DMS 273 (cell line): ENCODE results near the gene BLID.

Experiments
- DNase-seq: peaks from one replicate; lab custom pipeline; 2025; ENCODE audit not compliant: unreplicated experiment; lab: John Stamatoyannopoulos, UW

Gene BLID

DNA sequence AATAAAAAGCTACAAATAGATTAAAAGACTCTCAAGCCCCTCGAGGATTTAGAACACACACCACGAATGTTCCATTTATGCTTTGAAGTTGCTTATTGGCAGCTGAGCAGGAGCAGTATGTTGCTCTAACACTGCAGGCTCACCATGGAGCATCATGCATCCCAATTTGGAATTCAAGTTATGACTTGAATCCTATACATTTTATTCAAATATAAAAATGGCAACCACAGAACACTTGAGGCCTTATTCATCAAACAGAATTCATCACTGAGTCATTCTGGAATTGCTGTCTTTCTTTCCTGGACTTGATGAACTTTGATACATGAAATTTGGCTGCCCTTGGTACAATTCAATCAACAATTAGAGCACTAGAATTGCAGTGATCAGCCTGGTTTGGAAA lies 24.5 kb upstream of the BLID start:
- DNase-seq, result no peak

DNA sequence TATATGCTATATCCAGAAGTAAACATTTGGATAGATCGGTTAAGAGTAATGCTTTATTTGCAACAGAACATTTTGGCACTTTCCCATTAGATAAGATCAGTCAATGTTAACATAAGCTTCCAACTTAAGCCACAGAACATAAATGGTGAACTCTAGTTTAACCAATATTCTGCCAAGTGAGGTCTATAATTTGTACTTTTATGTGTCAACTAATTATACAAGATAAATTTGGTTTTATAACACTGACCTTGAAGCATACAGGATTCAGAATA lies 23.5 kb upstream of the BLID start:
- no peak for DNase-seq

DNA sequence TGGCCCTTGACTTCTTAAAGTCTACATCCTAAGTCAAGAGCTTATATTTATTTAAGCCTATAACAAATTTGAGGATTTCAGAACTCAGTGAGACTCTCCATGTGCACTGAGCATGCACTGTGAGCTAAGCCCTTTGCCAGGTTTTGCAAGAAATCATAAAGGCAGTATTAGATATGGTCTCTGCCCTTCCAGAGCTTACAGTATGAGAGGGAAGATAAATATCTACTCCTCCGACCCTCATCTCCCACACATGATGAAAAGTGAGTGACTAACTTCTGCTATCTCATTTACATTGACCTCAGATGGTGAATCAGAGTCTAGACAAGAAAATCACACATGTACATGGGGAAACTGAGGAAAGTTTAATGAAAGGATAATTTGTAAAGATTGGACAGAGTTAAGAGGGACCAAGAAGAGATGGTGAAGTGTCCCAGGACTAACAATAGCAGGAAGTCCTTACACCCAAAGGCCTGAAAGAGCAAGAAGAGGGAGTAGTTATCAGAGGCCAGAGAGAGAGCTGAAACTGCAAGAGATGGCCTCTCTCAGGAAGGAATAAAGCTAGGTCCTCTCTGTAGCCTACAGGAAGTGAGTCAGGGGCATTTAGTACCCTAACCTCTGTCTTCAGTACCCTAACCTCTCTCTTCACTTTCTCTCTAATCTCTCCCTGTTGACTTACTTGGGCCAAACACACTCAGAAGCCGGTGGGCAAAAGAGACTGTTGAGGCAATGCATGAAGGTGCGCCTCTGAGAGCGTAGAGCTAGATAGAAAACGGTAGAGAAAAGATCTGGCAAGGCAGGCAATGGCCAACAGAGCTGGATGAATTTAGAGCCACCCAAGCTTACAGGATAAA lies 23.0 kb upstream of the BLID start:
- DNase-seq, result no peak

DNA sequence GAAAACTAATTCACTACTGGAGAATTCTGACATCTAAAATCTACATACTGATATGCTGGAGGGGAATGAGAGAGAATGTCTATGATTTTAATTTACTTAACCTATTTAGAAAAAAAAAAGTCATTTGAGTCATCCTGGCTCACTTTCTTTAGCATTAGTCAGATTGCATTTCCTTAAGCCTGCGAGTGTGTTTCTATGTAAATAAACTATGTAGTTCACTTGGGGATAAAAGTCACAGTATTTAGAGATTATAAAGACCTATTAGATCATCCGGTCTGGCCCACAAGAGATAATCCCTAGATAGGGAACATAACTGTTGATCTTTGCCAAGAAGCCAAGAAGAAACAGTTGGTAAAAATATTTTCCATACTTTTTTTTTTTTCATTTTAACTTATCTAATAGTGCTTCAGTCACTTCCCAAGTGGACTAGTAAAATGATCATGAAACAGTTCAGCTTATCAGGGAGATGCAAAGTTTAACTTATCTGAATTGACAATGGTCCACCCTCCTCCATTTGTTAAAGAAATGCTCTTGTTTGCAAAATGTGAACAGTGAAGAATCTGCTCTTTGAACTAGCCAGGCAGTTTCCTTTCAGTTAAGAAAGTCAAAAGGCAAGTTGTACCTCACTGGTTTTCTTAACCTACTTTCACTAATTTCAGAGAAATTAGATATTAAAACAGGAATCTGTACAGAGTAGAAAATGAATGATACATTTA lies 21.2 kb upstream of the BLID start:
- no peak for DNase-seq

DNA sequence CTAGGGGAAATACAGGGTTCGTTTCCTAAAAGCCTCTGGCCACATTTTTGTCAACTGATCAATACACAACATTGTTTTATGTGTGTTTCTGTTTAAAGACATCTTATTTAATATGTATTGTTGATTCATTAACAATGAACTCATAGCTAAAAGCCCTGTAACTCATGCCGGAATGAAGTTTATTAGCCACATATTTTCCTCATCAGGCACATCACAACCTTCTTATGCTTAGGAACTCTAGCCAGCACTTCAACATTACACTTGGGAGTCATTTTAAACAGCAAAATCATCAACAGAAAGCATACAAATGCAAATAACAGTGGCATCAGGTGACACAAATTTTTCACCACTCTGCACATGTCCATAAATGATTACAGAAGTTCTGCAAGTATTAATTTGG lies 15.1 kb upstream of the BLID start:
- DNase-seq, result no peak

DNA sequence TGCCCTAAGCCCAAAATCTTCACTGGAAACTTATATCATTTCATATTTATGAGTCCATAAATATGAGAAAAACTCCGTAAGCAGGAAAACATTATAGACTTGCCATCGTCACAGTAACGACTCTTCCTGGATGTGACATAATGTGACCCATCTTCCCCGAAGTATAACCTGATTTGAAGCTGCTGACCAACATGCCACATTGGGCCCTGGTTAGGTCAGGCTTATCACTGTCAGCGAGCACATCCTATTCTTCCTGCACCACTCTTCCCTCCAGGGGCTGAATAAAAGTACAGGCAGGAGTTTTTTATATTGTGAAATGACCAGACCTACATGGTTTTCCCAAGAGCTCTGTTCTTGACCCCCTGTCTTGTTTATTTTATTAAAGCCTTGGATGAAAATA lies 12.1 kb upstream of the BLID start:
- DNase-seq, result no peak

DNA sequence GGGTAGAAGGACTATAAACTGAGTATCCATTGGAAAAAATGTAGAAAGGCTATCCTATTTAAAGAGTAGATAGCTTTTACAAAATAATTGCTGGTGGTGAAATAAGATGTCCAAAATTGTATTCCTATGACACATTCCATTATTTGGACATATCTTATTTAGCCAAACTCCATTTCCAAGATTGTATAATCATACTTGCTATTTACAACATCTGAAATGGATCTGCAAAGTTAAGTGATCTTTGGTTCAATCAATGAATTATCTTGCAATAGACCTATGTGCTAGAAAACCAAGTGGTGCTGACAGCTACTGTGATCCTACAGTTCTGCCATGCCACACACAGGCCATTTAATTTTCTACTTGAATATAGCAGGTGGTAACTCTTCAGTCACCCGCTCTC lies 11.0 kb upstream of the BLID start:
- DNase-seq, result no peak

DNA sequence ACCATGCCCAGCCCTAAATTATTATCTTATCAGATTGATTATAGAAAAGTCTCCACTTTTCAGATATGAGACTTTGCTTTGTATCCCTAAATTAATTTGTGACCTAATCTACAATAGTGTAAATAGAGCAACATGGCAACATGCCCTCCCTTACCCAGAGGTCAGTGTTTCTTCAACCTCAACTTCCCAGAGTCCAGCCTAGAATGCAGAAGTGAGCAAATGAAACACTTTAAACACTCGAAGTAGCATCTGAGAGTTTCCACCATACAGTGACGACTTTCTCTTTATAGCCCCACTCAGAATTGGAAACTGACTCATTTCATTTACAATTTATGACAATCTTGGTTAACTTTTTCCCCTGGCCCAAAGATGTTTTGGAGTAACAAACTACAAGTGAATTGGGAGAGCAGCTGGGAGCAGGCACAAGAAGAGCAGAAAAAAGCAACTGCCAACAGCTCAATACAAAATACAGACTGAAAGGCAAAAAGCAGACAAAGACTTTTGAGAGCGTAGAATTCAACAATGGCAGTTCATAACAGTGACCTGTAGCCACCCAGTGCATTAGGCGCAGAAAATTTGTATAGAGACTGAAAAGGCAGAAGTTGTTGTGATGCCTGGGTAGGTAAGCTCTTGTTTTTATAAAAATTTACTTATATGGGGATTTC lies 10.1 kb upstream of the BLID start:
- DNase-seq, result no peak

DNA sequence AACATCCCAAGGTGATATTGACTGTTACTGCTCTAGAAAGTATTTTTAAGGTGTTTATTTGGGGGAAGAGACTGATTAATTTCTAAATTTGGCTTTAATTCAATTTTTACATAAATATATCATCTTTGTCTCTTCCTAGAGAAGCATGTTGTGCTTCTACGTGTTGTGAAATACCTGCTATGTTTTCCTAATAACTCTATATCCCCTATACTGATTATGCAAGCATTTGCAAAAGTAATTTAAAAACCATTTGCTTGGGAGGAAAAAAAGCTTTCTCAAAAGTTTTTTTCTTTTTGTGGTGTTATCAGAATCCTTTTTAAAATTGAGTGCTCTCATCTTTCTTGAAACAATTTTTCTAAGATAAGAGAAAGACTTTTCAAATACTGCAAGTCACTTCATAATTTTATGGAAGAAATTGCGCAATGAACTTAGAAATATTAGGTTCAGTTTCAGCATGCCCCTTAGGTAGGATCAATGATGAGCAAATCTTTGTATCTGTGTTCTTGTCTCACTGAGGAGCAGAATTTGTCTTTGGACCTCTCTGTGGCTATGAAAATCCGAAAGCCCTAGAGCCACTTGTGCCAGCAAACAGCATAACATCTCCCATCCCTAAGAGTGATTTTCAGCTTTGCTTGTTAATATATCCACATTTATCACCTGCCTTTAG lies 7.4 kb upstream of the BLID start:
- DNase-seq, result no peak

DNA sequence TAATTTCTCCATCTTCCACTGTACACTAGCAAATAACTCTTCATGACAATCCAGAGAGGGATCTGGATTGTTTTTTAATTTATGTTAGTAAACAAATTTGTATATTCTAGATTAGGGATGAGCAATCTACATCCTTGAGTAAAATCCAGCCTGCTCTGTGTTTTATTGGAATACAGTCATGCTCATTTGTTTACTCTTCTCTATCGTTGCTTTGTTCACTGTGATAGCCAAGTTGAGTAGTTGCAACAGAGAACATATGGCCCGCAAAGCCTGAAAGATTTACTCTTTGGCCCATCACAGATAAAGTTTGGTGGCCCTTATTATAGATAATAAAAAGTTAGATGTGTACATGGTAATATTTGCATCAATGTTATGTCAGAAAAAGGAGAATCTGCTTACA lies 6.2 kb upstream of the BLID start:
- no peak for DNase-seq

DNA sequence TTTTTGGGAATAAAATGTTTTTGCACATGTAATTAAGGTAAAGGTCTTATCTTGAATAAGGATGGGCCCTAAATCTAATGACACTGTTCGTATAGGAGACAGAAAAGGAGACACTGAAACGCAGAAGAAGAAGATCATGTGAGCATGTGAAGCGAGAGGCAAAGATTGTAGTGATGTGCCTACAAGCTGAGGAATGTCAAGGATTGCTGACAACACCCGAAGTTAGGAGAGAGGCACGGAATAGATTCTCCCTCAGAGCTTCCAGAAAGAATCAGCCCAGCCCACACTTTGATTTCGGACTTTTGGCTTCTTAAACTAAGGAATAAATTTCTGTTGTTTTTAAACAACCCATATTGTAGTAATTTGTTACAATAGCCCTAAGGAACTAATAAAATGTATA lies 4.1 kb upstream of the BLID start:
- no peak for DNase-seq

DNA sequence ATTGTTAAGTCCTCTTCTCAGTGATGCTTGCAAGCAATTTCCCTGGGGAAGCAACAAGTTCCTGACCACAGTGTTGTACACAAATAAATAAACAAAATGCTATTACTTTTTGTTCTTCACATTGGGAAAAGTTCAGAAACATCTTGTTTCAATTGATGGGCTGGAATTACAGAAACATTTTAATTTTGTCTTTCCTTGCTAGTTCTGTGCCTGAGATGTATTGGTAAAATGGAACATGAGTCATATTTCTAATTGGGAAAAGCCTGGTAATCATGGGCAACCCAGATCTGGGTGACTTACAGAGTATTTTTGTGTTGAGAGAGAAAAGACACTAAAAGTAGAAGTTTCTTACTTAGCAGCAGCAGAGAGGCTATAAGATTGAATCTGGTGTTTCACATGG lies 576 bp upstream of the BLID start:
- no peak for DNase-seq

DNA sequence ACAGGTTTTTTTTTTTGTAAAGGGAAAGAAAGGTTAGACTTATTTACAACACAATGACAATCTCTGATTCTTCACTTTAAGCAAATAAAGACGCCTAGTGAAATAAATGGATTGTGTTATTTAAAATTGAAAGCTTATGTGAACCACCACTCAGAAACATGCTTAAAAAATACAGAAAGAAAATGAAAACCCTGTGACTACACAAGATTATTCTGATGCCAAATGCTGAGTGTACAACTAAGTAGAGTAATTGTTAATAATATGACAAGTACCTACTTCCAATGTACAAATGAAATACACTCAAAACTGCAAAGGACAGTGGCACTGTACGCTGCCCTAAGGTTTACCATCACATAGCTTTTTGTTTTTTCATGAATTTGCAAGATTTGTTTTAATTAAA lies 1.0 kb downstream of the BLID start:
- no peak for DNase-seq

DNA sequence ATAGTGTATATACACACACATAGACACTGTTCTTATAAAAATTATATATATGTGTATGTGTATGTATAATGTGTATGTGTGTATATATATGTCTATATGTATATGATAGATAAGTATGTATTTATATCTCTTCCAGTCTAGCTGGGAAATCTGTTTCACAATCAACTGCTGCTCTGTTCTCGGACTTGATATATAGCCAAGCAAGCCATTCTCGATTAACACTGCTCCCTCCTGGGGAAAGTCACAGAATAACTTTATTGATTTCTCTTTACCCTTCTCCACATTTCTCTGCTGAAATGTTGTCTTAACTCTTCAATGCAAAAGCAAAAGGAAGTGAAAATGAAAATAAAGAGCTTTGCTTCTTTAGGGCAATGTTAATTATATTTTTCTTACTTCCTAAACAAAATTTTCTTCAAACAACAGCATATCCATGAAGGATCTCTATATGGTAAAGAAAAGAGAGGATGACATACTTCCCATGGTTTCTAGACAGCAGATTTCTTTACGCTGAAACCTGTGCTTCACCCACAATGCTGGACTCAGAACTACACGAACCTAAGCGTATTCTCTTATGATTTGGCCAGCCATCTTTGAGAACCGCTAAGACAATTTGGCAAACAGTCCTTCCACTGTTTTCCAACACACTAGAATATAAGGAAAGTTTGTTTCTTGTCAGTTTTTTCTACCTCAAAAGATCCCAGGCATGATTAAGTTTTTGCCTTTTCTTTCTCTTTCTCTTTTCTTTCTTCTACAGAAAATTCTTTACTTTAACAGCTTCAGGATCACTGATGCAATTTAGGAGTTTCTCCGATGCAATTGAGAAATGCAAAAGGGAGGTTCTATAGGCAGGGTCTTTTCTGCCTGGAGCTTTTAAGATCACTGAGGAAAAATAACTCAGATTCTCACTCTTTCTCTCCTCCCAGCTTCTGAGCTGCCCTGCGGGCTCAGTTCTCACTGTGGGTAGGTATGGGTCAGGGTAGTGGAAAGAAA lies 1.9 kb downstream of the BLID start:
- DNase-seq, result no peak

DNA sequence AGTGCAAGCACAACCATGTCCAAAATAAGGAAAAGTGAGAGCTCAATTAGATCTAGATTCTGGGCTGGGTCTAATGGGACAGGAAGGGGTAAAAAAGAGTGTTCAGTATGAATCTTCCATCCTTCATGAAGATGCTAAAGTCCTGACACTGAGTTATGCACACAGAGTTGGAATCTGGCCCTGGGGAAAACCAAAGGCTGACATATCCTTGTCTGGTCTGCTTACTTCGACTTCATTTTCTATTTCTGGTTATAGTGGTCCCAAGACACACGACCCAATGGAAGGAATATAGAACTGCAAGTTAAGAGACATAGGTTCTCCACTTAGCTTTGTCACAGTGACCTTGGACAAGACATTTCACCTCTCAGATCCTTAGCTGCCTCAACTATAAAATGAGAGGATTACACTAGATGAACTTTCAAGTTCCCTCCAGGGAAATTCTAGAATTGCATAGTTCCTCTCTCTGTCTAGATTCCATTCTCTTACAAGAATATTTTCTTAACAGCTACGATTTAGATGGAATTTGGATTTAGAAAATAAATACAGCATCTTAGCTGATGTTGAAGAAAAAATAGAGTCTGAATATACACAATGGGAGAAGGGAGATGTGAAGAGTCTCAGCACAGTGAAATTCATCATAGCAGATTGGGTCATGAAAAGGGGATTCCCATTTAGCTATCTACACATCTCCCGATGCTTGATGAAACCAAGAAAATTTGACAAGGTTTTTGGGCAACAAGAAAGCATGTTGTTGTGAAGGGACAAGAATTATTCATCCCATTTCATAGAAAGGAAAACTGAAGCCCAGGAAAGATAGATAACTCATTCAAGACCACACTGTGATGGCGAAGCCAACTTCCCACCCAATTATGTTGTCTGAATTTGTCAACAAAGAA lies 3.3 kb downstream of the BLID start:
- DNase-seq, result no peak

DNA sequence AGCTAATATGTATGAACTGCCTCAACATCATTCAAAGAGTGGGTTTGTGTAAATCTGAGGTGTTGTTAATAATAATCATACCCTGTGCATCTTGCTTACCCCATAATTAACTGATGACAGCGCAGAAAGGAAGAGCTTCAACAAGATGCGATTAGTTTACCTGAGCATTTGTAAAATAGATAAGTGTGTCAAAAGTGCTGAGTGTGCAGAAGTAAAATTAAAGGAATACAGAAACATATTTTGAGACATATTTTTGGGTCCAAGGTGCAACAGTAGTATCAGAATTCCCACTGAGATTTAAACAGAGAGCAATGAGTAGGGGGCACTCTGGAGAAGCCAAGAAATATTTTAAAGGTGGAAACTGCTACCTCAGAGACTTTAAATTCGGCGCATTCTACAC lies 6.1 kb downstream of the BLID start:
- no peak for DNase-seq

DNA sequence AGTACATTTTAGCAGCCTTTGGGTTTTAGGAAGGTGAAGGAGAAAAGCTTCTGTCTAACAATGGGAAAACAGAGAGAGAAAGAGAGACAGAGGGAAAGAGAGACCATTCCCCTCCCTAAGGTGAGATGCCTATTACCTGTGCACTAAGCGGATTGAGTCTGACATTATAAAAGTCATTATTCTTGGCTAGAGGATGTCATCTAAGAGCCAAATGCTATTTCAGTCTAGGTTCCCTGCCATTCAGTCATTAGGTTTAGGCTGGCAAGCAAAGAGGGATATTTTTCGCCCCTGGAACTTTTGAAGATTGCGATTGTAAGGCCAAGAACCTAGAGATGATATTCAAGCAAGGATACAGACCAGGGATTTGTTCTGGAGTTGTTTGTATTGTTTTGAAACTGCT lies 7.2 kb downstream of the BLID start:
- no peak for DNase-seq

DNA sequence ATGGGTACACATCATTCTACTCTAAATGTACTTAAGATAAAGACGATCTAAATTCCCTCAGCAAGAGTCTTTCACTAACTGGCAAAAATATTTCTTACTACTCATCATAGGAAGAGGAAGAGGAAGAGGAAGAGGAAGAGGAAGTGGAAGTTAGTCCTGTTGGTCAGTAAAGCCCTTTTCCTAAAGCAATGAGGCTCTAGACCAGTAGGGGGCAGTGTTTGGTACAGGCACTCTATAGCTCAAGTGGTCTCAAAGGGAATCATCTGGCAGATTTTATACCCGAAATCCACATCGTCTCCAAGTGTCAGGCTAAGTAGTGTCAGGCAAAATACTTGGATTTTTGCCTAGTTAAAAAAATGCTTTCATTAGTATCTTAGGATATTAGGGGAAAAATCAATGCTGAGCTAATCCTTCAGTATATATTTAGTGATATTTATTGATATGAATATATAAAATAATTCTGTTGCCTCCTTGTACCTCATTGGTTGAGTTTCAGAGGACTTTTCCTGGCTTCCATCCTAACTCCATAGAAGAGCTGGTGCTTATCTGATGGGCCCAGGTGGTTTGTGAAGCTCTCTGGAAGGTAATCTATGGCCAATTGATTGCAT lies 7.7 kb downstream of the BLID start:
- peak; percentile 67 for DNase-seq

DNA sequence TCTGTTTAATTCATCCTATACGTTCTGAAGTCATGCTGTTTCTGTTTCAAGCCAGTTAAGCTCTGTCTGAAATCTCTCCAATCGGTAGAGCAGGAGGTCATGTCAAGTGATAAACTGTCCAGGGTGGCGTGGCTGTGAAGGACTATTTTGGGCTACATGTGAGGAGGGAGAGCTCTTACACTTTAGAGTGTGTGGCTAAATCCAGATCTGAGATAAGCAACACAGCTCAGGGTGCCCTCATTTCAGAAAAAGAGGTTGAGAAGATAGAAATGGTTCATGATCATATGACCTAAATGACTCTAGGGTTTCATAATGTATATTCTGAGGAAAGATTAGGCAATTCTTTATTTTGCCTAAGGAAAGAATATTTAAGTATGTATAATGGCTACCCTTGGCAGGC lies 8.4 kb downstream of the BLID start:
- no peak for DNase-seq
